GM19452 (cell line): Measurements from ENCODE around the gene CLDN7.
A peak's percentile ranks its signal among the peaks of the same experiment; 100 is the strongest.
"Not testable (repeated sequence)": the region's sequence is repeated elsewhere in the genome, so short reads cannot be mapped to it uniquely, and the experiment has no call there.

Source experiments
- ATAC-seq: cut with Tn5 transposase; IDR thresholded peaks from one replicate; pipeline ENCODE4 v1.9.1; 2021; ENCODE audit not compliant: unreplicated experiment

The CLDN7 gene

GRCh38 chr17:7256766-7257456 lies 5.4 kb downstream of the CLDN7 start:
- no peak for ATAC-seq

DNA sequence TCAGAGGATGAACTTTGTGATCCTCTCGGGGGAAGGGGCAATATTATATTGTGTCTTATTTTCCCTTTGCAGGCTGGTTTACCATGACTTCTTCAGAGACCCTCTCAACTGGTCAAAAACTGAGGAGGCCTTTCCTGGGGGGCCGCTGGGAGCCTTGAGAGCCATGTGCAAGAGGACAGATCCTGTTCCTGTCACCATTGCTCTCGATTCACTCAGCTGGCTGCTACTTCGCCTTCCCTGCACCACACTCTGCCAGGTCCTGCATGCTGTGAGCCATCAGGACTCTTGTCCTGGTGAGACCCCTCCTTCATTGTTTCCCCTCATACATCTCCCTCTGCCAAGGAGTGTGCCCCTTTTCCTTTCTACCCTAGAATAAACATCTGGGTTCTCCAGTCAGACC lies 7.8 kb downstream of the CLDN7 start:
- ATAC-seq: no peak

- no peak for ATAC-seq
These were observed 9.2 kb downstream of the CLDN7 start for GRCh38 chr17:7253082-7253481.

- ATAC-seq: peak; percentile 44
These were observed 9.9 kb downstream of the CLDN7 start, which contains the start of gene ELP5 for GRCh38 chr17:7252176-7253043. TSS of gene ELP5 (plus strand) at chr17:7252215. CDS start at chr17:7252551, 336 bp downstream.

- peak; percentile 80 for ATAC-seq
These were observed 10.6 kb downstream of the CLDN7 start, which contains the start of gene CTDNEP1 for GRCh38 chr17:7251661-7252175. TSS of gene CTDNEP1 (minus strand) at chr17:7251734. CDS start at chr17:7251296, 438 bp downstream.

DNA sequence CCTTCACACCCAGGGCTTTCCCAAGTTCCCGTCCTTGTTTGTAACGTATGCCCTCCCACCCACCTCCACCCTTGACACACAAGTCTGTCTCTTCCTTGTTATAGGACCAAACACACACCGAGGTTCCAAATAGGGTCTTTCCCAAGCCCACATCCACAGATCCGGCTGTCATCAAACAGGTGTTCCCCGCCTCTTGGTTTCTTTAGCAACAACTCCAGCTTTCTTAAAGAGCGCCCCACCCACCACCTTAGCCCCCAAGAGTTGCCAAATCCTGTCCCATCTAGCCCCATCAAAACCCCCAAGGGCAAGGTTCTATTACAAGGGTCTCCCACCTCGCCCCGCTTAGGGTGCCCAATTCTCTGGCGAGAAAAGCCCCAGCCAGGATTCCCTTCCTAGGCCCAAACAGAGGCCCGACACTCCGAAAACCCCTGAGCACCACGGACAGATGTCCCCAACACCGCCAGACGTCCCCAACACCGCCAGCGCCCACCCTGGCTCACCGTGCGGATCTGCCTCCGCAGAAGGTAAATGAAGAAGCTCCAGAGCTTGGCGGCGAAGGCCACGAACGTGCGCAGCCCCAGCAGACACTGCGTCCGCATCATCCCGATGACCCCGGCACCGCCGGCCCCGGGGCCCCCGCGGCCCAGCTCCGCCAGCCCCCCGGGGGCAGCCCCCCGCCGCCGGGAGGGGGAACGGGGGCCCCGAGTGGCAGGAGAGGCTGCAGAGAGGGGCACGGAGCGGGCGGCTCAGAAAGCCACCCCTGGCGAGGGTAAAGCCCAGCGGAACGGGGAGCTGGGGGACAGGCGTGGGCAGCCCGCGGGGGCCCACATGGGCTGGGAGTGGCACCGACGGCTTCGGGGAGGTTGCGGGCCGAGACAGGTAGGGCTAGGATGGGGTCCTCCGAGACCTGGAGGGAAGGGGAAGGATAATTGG lies 11.3 kb downstream of the CLDN7 start:
- ATAC-seq: no peak

DNA sequence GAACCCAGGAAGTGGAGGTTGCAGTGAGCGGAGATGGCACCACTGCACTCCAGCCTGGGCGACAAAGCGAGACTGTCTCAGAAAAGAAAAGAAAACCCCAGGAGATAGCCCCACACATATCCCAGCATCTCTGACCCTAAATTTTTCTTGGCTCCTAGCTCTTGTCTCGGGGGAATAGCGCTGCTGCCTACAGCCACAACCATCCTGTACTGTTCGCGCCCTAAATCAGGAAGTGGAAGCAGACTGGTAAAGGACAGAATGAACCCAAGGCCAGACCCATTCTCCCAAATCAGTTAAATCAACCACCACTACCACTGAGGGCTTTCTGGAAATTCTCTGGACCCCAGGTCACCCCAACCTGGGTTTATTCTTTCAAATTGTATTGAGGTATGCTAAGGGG lies 12.4 kb downstream of the CLDN7 start:
- no peak for ATAC-seq

DNA sequence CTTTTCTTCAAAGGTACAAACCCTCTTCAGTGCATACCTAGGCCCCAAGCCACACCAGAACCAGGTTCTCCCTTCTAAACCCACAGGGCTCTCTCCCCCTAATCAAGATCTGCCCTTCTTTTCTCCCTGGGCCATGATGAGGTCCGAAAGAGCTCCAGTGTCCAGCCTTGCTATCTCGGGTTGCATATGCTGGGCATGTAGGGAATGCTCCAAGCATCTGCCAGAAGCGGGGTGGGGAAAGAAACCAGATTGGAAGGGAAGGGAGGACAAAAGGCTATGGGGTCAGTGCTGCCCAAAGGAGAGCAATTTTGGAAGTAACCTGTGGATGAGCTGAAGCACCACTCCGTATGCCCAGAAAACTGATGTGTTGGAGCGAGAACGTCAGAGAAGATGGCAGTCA lies 13.1 kb downstream of the CLDN7 start:
- no peak for ATAC-seq

- ATAC-seq: no peak
These were observed 13.5 kb downstream of the CLDN7 start for GRCh38 chr17:7248796-7249195.

GRCh38 chr17:7246779-7247178 lies 15.5 kb downstream of the CLDN7 start:
- no peak for ATAC-seq

DNA sequence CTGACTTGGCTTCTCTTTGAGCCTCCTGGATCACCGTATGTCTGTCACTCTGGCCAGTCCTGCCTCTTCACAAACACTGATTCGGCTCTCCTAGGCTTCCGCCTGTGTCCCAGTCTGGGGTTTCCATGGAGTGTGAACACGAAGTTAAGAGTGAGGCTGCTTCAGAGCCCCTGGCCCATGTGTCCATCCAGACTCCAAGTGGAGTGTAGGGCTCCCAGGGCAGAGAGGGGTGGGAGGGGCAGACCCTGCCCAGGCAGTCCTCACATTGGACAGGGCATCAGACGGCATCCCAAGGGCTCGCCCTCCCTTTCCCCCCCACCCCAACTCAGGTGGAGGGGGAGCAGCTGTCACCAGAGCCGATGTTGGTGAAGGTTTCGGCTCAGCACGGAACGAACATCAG lies 18.4 kb downstream of the CLDN7 start:
- ATAC-seq: not testable (repeated sequence)

DNA sequence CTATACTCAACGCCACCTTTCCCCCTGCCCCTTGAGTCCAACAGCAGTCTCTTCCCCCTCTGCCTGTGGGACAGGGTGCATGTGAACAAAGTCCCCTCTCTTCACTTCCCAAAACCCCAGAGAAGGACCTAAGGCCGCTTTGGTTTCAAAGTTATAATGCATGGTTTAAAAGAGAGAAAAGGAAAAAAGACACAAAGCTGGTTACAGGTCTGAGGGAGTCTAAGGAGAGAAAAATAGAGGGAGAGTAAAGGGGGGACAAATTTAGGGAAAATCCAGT lies 18.9 kb downstream of the CLDN7 start:
- no peak for ATAC-seq

DNA sequence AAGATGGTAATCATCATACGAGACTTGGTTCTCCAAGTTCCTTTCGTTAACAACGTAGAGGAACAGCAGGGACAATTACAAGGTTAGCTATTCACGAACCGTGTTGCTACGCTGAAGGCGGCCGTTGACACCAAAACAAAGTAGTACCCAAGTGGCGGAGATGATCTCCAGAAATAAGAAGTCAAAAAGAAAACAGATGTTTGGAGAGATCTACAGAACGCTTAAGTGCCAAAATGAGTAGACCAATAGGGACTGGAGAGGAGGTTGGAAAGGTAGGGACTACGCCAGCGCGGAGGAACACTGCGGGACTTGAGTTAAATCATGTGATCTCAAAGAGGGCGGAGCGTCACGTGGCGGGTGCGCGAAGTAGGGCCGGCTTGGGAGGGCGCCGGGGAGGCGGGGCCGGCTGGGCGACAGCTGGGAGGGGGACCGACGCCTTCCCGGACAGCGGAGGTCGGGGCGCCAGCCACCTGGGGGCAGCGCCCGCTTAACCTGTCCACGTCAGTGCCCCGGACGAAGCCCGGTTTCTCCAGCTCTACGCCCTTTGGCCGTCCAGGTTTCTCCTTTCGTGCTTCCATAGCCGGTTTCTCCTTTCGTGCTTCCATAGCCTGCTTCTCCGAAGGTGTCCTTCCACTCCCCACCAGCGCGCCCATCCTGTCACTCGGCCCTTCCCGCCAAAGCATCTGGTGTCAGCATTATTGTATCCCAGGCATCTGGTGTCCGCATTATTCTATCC lies 19.4 kb downstream of the CLDN7 start:
- ATAC-seq: peak; percentile 36

- ATAC-seq: peak; percentile 17
These were observed 20.2 kb downstream of the CLDN7 start, which contains the start of gene GABARAP for GRCh38 chr17:7241783-7242716. TSS of gene GABARAP (minus strand) at chr17:7242449. CDS start at chr17:7242330, 119 bp downstream.

DNA sequence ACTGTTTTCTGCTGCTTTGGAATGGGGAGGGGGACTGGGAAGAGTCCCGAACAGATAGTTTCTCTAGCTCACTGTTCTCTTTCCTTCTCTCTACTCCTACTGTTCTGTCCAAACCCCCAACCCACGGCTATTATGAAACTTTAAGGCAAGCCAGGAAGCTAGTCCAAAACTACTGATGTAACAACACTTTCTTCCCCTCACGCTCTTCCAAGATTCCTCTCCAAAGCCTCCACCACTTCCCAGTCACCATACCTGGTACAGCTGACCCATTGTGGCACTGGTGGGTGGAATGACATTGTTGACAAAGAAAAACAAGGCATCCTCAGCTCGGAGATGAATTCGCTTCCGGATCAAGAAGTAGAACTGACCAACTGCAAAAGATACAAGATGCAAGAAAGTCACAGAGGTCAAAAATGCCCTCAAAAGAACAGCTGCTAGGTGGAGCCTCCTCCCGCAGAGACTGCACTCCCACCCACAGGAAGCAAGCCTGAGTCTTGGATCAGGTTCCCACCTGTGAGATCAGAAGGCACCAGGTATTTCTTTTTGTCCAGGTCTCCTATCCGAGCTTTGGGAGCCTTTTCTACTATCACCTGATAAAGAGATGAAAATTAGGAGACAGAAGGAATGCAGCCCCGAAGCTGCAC lies 21.1 kb downstream of the CLDN7 start:
- no peak for ATAC-seq

DNA sequence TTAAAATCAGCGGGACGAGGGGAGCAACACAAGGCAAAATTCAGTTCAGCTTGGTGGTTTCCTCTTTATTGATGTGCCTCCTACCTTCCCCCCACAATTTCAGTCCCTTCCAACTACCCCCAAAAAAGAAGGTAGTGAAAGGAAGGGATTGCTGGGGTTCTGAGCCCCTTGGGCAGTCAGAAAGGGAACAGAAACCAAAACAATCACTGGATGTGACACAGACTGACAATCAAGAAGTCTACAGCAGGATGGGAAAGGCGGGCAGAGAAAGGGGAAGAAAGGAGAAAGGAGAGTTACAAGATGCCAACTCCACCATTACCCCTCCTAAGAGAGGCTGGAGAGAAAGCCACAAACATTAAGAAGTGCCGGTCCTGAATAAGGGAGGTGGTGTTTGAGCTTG lies 21.9 kb downstream of the CLDN7 start:
- no peak for ATAC-seq

GRCh38 chr17:7239091-7240027 lies 22.9 kb downstream of the CLDN7 start, which contains the start of gene PHF23:
TSS of gene PHF23 (minus strand) at chr17:7239457. CDS start at chr17:7239279, 178 bp downstream.
- ATAC-seq: peak; percentile 39
